MG63 (cell line): ENCODE data around the gene RPL10. TPM values are rescaled to one million over a fixed set of nuclear protein-coding genes. Genes with fewer than 3 reads are reported as not detected.
A peak's percentile ranks its signal among the peaks of the same experiment; 100 is the strongest.

Source experiments
- DNase-seq: peaks from one replicate; pipeline ENCODE4 v3.0.0-alpha.2; 2020
- H3K27me3 ChIP-seq: fragments of 250-450 bp; sonication (Bioruptor Pico); 2 replicates; pipeline ENCODE4 v1.5.1; 2020; ENCODE audit warnings: mild to moderate bottlenecking, moderate library complexity
- H3K36me3 ChIP-seq: fragments of 250-450 bp; sonication (Bioruptor Pico); 2 replicates; pipeline ENCODE4 v1.5.1; 2020; ENCODE audit warnings: mild to moderate bottlenecking, moderate library complexity
- H3K4me3 ChIP-seq: fragments of 250-450 bp; sonication (Bioruptor Pico); 2 replicates; pipeline ENCODE4 v1.5.1; 2020; ENCODE audit warnings: mild to moderate bottlenecking, moderate library complexity
- H3K9me3 ChIP-seq: fragments of 250-450 bp; sonication (Bioruptor Pico); 2 replicates; pipeline ENCODE4 v1.5.1; 2020; ENCODE audit warnings: mild to moderate bottlenecking, moderate library complexity
- total RNA-seq: library from RNA; depleted of rRNA; stranded (reverse); fragments of >200 nt; shearing (Covaris generic); gene quantifications from 2 replicates; pipeline ENCODE4 v1.2.3, GENCODE V29; 2014; ENCODE audit warnings: low replicate concordance; rRNA removed

Gene RPL10
- total RNA-seq, 1 experiment from 2014 or later = 3,736 TPM

GRCh38 chrX:154443992-154444754, 46.0 kb downstream of the RPL10 start, which contains the start of gene FAM50A:
FAM50A (plus strand) TSS chrX:154444141; CDS start chrX:154444236, 95 bp downstream.
- DNase-seq = peak; percentile 65
- no peaks in the 10 kb centered on the region for H3K27me3 ChIP-seq
- H3K36me3 ChIP-seq = peaks cover 1% of the 10 kb centered on the region
- no peaks in the 10 kb centered on the region for H3K9me3 ChIP-seq
- peak within 1 kb of the TSS; percentile 41 for H3K4me3 ChIP-seq

GRCh38 chrX:154444755-154445246, 46.6 kb downstream of the RPL10 start:
- H3K36me3 ChIP-seq = no peaks in the 10 kb centered on the region; the same call in 1 of the 2 replicates
- no peak for DNase-seq

GRCh38 chrX:154445776-154446175, 47.6 kb downstream of the RPL10 start:
- no peaks in the 10 kb centered on the region for H3K9me3 ChIP-seq
- no peaks in the 10 kb centered on the region for H3K27me3 ChIP-seq
- no peaks in the 10 kb centered on the region for H3K36me3 ChIP-seq
- no peak overlapping the region for H3K4me3 ChIP-seq
- DNase-seq = no peak

More at GRCh38 chrX:154444755-154445246, 46.6 kb downstream of the RPL10 start:
- H3K27me3 ChIP-seq = no peaks in the 10 kb centered on the region
- peak overlapping the region; percentile 41 for H3K4me3 ChIP-seq
- no peaks in the 10 kb centered on the region for H3K9me3 ChIP-seq

DNA sequence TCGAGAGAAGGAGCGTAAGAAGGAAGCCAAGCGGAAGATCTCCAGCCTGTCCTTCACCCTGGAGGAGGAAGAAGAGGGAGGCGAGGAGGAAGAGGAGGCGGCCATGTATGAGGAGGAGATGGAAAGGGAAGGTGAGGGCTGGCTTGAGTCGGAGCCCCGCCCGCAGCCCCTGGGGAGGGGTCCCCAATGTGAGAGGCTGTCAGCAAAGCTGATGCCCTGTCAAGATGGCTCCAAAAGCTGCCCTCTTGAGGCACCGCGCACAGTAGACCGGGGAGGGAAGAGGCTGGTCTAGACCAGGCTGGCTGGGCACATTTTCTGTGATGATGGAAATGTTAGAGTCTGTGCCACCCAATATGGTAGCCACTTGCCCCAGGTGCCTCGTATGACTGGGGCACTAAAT, 48.3 kb downstream of the RPL10 start:
- Histone ChIP-seq H3K36me3 (no peaks in the 10 kb centered on the region), H3K4me3 (no peak overlapping the region)
- DNase-seq = no peak

GRCh38 chrX:154448484-154448883, 50.3 kb downstream of the RPL10 start:
- Histone ChIP-seq H3K9me3 (no peaks in the 10 kb centered on the region), H3K27me3 (no peaks in the 10 kb centered on the region), H3K4me3 (no peak overlapping the region), H3K36me3 (no peaks in the 10 kb centered on the region)
- DNase-seq = no peak

More for the DNA sequence above, 48.3 kb downstream of the RPL10 start:
- no peaks in the 10 kb centered on the region for H3K9me3 ChIP-seq
- no peaks in the 10 kb centered on the region for H3K27me3 ChIP-seq

DNA sequence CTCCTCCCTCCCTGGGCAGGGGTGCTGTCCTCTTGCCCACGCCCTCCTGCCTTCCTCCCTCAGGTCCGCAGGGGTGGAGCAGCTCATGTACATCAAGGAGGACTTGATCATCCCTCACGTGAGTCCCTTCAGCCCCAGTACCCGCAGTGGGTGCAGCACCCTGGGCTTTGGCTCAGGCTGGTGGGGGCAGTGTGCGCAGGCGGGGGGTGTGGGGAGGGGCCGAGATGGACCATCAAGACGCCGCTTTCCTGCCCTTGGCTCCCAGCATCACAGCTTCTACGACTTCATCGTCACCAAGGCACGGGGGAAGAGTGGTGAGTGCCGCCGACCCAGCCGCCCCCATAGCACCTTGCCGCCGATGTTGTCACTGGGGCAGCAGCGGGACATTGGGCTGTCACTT, 51.4 kb downstream of the RPL10 start:
- Histone ChIP-seq H3K4me3 (no peak overlapping the region), H3K27me3 (no peaks in the 10 kb centered on the region), H3K36me3 (no peaks in the 10 kb centered on the region), H3K9me3 (no peaks in the 10 kb centered on the region)
- DNase-seq = no peak

DNA sequence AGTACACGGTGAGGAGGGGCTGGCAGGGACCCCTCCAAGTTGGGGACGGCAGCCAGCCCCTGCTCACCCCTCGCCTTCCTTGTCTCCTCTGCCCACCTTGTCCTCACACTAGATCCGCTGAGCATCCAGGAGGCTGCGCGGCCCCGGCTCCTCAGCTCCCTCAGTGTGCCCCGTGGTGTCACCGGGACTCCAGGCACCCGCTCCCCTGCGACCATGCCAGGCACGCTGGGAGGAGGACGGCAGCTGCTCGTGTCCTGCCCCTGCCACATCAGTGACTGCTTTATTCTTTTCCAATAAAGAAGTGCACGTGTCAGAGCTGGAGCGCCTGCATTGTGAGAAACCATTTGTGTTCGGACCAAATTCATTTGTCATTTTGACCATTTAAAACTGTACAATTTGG, 52.1 kb downstream of the RPL10 start:
- Histone ChIP-seq H3K4me3 (no peak overlapping the region), H3K36me3 (no peaks in the 10 kb centered on the region), H3K27me3 (no peaks in the 10 kb centered on the region), H3K9me3 (no peaks in the 10 kb centered on the region)
- no peak for DNase-seq

Other genes starting within 250 kb of the RPL10 start
- gene OPN1MW, start 215.8 kb upstream of the RPL10 start, total RNA-seq = not detected in 2 replicates
- gene OPN1MW2, start 178.6 kb upstream of the RPL10 start, total RNA-seq = not detected in 2 replicates
- not detected in 2 replicates for gene OPN1MW3, start 140.8 kb upstream of the RPL10 start, total RNA-seq
- gene TEX28, start 103.3 kb upstream of the RPL10 start, total RNA-seq = not detected in 2 replicates
- gene TKTL1, start 102.6 kb upstream of the RPL10 start, total RNA-seq = not detected in 2 replicates
- 1,037 and 1,563 TPM in 2 replicates for gene FLNA, start 23.7 kb upstream of the RPL10 start, total RNA-seq
- gene EMD, start 19.1 kb upstream of the RPL10 start, total RNA-seq = 48.7 and 62.4 TPM in 2 replicates
- gene DNASE1L1, start 10.9 kb downstream of the RPL10 start, total RNA-seq = 20.0 and 21.9 TPM in 2 replicates
- gene TAFAZZIN, start 13.2 kb downstream of the RPL10 start, total RNA-seq = 15.1 and 16.2 TPM in 2 replicates
- gene ATP6AP1, start 30.3 kb downstream of the RPL10 start, total RNA-seq = 53.2 and 62.2 TPM in 2 replicates
- gene GDI1, start 38.8 kb downstream of the RPL10 start, total RNA-seq = 43.6 and 59.8 TPM in 2 replicates
- gene FAM50A, start 45.8 kb downstream of the RPL10 start, total RNA-seq = 33.4 and 35.4 TPM in 2 replicates
- 0.27 and 5.0 TPM in 2 replicates for gene PLXNA3, start 59.9 kb downstream of the RPL10 start, total RNA-seq
- gene LAGE3, start 80.9 kb downstream of the RPL10 start, total RNA-seq = 20.5 and 25.7 TPM in 2 replicates
- 51.9 and 101 TPM in 2 replicates for gene UBL4A, start 88.2 kb downstream of the RPL10 start, total RNA-seq
- gene SLC10A3, start 92.3 kb downstream of the RPL10 start, total RNA-seq = 5.1 and 15.2 TPM in 2 replicates
- 22.3 and 48.2 TPM in 2 replicates for gene FAM3A, start 117.9 kb downstream of the RPL10 start, total RNA-seq
- gene G6PD, start 148.5 kb downstream of the RPL10 start, total RNA-seq = 50.4 and 61.8 TPM in 2 replicates
- gene IKBKG, start 149.2 kb downstream of the RPL10 start, total RNA-seq = 18.5 and 31.4 TPM in 2 replicates
- gene CTAG1A, start 186.8 kb downstream of the RPL10 start, total RNA-seq = not detected in 2 replicates
- gene CTAG1B, start 220.9 kb downstream of the RPL10 start, total RNA-seq = not detected in 2 replicates